HG02571 (cell line): Measurements from ENCODE around the gene PRKG1.

Source experiments
- ATAC-seq: cut with Tn5 transposase; IDR thresholded peaks from one replicate; pipeline ENCODE4 v1.9.1; 2021; ENCODE audit warnings: mild to moderate bottlenecking, moderate library complexity; ENCODE audit not compliant: unreplicated experiment

PRKG1 gene

GRCh38 chr10:51215951-51216834, 141.9 kb downstream of the PRKG1 start:
- ATAC-seq, result no peak

- ATAC-seq, result no peak
Observed at GRCh38 chr10:51217505-51217904, 143.2 kb downstream of the PRKG1 start.

GRCh38 chr10:51224671-51225161, 150.4 kb downstream of the PRKG1 start:
- no peak for ATAC-seq

- no peak for ATAC-seq
Observed at GRCh38 chr10:51227897-51228713, 153.8 kb downstream of the PRKG1 start.

GRCh38 chr10:51228714-51229100, 154.4 kb downstream of the PRKG1 start:
- ATAC-seq, result no peak

GRCh38 chr10:51230887-51231585, 156.7 kb downstream of the PRKG1 start:
- no peak for ATAC-seq

GRCh38 chr10:51231754-51232153, 157.5 kb downstream of the PRKG1 start:
- ATAC-seq, result no peak

- no peak for ATAC-seq
Observed at GRCh38 chr10:51233337-51234100, 159.2 kb downstream of the PRKG1 start.

- ATAC-seq, result no peak
Observed at GRCh38 chr10:51235865-51236264, 161.6 kb downstream of the PRKG1 start.

- ATAC-seq, result no peak
Observed at GRCh38 chr10:51239006-51239405, 164.7 kb downstream of the PRKG1 start.

- ATAC-seq, result no peak
Observed at GRCh38 chr10:51241461-51241860, 167.2 kb downstream of the PRKG1 start.

GRCh38 chr10:51242393-51242792, 168.1 kb downstream of the PRKG1 start:
- no peak for ATAC-seq

- no peak for ATAC-seq
Observed at GRCh38 chr10:51244309-51244708, 170.0 kb downstream of the PRKG1 start.

GRCh38 chr10:51244748-51245490, 170.6 kb downstream of the PRKG1 start:
- ATAC-seq, result no peak

GRCh38 chr10:51246156-51246555, 171.9 kb downstream of the PRKG1 start:
- ATAC-seq, result no peak

GRCh38 chr10:51250278-51250920, 176.1 kb downstream of the PRKG1 start:
- ATAC-seq, result no peak

GRCh38 chr10:51251110-51251509, 176.8 kb downstream of the PRKG1 start:
- ATAC-seq, result no peak

GRCh38 chr10:51255381-51255780, 181.1 kb downstream of the PRKG1 start:
- no peak for ATAC-seq
